Activated CD8-positive, alpha-beta memory T cell treated with anti-CD3 and anti-CD28 coated beads, Interleukin-2, amount 50 U/mL, for 1 hour (primary cell): Measurements from ENCODE around the gene CFAP45.
"Not testable (repeated sequence)": the region's sequence is repeated elsewhere in the genome, so short reads cannot be mapped to it uniquely, and the experiment has no call there.

ENCODE experiments used
- DNase-seq: peaks from one replicate; pipeline ENCODE4 v3.0.0-alpha.2; 2020; ENCODE audit errors: extremely low read depth

CFAP45 gene

DNA sequence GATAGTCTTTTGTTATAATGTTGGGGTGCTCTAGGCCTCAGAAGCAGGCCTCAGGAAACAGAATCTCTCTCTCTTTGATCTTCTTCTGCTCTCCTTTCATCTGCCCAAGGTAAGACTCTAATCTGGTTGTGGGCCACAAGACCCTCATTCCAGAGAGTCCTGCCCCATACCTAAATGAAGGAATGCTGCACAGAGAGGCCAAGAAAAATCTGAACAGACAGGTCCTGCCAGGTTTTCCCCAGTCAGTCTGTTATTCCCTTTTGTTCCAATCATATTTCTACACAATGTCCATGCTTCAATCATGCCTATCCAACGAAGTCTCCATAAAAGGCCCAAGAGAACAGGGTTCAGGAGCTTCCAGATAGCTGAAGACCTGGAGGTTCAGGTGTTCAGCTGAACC, 7.0 kb upstream of the CFAP45 start:
- DNase-seq: no peak

DNA sequence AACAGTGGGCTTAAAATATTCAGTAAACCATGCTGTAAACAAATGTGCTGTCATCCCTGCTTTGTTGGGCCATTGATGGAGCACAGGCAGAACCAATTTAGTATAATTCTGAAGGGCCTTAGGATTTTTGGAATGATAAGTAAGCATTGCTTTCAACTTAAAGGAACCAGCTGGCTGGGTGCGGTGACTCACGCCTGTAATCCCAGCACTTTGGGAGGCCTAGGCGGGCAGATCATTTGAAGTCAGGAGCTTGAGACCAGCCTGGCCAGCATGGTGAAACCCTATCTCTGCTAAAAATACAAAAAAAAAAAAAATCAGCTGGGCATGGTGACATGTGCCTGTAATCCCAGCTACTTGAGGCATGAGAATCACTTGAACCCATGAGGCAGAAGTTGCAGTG, 4.1 kb upstream of the CFAP45 start:
- DNase-seq: not testable (repeated sequence)

DNA sequence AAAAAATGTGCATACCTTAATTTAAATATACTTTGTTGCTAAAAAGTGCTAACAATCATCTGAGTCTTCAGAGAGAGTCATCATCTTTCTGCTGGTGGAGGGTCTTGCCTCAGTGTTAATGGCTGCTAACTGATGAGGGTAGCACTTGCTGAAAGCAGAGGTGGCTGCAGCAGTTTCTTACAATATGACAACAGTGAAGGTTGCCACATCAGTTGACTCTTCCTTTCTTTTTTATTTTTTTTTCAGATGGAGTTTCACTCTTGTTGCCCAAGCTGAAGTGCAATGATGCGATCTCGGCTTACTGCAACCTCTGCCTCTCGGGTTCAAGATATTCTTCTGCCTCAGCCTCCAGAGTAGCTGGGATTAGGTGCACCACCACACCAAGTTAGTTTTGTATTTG, 2.6 kb upstream of the CFAP45 start:
- no peak for DNase-seq

DNA sequence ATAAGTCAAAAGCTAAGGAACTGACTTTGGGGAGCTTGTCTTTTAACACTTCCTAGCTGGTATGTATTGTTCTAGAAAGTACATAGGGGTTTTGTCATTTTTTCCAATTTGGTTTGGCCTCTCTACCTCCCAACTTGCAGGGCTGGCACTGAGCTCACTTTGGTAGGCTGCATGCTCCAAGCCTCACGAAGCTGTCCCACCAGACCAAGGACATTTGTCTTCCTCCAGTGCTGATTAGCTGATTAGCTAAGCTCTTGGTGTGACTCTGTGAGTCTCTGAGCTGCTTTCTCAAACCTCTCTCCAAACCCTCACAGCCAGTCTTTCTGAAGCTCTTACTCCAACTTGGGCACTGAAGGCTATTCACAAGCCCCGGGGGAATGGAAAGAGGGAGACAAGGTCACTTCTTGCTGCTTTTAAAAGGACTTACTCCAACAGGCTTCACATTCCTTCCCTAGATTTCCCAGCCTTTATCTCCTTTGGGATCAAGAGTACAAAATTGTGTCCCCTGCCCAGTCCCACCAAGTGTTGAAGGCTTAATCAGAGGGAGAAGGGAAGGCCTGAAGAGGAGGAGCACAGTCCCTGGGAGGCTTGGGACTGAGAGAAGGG, 893 bp upstream of the CFAP45 start:
- DNase-seq: no peak

DNA sequence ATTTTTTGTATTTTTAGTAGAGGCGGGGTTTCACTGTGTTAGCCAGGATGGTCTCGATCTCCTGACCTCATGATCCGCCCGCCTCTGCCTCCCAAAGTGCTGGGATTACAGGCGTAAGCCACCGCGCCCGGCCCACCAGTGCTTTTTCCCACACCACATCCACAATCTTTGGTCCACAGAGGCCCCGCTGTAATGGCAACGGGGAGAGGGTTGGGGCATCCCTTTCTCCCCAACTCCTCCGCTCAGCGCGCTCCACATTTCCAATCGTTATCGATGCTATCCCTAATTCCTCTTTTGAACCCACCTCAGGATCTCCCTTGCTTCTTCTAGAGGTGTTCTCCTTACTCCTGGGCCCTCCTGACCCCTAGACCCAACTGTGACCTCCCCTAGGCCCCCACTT, 331 bp downstream of the CFAP45 start:
- not testable (repeated sequence) for DNase-seq

DNA sequence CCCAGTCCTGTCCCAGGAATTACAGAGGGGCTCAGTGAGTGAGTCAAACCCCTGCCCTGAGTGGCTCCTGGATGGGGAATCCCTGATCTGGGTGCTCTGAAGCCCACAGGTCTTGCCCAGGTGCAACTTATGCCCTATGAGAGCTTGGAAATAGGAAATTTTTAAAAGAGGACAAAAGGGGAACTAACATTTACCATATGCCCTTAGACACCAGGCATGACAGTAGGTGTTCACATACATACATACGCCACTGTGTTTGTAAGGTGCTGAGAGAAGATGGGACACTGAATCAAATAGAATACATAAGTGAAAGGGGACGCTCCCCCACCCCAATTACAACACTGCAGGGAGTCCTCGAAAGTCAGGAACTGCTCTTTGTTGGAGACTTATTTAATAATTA, 1.4 kb downstream of the CFAP45 start:
- no peak for DNase-seq

DNA sequence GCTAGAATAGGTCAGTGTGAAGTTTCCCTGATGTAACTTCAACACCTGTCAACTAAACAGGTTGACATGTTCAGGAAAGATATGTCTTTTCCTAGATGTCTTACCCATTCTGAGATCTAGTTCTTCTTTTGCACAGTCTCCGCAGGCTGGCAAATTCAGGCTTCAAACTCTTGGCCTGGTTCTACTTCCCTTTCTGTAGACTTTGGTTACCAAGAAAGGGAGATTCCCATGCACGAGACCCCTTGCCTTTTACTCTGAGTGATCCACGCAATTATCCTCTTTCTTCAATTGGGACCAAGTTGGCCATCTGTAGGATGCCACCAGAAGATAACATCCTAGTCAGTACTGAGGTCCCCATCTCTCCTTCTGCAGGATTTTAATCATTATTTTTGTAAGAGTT, 2.0 kb downstream of the CFAP45 start:
- no peak for DNase-seq

DNA sequence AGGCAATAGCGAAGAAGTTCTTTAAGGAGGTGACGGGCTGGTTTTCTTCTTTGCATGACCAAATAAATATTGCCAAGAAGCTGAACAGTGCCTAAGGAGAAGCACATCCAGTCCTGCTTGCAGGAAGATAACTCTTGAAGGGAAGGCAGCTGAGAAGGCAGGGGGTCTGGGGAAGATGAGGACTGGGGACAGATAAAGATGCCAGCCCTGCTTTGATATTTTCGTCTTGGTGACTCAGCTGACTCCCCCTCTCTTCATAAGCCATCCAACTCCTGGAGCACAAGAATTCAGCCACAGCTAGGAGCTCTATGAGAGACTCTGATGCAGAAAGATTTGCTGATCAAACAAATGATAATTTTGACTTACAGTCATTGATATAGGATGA, 3.4 kb downstream of the CFAP45 start:
- DNase-seq: no peak

DNA sequence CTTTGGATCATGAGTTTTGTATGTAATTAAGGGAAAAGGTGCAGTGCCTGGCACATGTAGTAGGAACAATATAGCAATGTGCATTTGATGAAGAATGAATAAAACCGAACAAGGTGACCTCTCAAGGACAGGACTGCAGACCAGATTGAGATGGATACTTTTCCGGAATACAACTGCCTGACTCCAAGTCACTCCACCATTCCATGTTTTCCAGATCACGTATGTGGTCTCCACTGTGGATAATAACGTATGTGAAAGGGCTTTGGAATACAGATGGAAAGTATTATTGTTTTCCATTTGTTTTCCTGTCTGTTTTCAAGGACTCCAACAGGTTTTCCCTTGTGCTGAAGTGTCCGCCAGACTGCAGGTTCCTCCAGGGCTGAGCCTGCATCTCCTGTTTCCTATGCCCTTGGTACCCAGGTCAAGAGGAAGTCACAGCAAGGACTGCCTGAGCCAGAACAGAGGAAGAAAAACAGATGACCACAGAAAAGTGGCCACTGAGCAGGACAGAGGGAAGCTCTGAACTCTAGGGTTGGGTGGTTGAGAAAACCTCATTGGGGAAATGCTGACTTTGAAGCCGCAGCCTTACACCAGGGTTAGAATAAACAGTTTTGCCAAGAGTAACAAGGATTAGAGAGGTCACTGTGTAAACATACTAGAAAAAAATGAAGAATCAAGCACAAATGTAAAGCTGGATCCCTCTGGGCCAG, 4.0 kb downstream of the CFAP45 start:
- no peak for DNase-seq

DNA sequence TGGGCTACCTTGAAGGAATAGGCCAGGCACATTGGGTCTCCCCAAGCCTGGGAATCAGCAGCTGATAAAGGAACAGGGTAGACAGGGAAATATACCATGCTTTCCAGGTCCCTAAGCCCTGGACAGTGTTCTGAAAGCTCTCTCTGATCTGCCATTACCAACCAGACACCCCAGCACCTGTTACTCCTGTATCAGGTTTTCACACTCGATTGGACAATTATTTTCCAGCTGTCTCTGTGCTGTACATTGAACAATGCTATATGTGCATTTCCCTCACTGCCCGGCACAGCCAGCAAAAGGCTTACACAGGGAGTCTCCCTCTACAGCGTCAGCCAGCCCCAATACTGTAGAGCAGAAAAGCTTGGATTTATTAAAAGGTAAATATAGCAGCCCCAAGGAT, 4.7 kb downstream of the CFAP45 start:
- no peak for DNase-seq

DNA sequence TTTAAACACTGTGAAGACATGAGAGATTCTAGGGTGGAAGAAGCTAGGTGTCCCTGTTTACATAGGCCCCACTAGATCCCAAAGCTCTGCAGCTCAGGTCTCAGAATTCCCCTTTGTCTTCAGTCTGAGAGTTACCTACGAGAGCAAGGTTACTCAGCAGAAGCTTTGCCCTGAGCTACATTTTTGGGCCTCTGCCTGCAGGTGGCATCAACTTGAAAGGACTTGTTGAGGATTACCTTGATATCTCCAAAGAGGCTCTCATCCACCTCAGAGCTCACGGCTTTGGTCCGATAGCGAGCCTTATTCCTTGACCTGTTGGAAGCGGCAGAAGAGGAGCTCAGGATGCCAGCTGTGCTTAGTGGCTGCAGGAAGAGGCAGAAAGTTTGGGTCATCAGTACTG, 7.0 kb downstream of the CFAP45 start:
- DNase-seq: no peak

DNA sequence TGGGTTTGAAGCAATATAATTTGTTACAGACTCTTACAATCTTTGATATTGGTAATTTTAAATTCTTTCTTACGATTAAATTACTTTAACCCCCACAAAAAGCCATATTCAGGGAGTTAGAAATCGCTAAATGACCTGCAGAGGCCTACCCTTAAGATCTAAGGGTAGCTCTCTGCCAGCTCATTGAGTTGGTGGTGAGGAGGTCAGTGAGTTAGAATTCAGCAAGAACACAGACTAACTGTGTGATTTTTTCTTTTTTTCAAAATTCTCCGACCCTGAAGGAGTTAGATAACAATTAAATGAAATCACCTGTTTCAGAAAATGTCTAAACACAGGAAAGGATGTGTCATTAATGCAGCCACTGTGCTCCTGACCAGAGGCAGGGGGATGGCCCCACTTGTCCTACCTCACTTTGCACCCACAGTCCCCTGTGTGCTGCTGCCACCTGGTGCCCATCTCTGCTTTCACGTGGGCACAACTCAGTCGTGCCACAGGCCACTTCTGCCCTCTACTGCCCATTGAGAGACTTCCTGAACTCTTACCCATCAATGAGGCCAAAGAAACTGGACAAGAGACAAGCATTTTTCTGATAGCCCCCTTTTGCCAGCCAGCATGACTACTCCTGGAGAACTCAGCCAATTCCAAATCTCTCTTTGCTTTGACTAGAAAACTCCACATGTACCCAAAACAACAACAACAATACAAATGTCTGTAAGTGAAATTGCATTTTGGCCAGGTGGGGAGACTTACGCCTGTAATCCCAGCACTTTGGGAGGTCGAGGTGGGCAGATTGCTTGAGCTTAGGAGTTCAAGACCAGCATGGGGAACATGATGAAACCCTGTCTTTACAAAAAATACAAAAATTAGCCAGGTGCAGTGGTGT, 8.4 kb downstream of the CFAP45 start:
- peak; percentile 45 for DNase-seq

DNA sequence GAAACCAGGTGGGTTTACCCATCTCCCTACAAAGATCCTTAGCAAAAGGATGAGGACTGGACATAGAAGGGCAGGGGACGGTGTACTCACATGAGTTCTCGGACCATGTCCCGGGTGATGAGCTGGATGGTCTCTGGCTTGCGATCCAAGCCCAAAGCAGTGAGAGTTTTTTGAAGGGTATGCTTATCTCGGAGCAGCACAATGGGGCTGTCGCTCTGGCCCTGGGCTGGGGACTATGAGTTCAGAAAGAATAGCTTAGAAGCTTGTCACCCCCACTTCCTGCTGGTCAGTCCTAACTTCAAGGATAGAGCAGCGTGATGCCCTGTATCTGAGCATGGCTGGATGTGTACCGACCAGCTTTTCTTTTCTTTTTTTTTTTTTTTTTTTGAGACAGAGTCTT, 9.6 kb downstream of the CFAP45 start:
- no peak for DNase-seq

DNA sequence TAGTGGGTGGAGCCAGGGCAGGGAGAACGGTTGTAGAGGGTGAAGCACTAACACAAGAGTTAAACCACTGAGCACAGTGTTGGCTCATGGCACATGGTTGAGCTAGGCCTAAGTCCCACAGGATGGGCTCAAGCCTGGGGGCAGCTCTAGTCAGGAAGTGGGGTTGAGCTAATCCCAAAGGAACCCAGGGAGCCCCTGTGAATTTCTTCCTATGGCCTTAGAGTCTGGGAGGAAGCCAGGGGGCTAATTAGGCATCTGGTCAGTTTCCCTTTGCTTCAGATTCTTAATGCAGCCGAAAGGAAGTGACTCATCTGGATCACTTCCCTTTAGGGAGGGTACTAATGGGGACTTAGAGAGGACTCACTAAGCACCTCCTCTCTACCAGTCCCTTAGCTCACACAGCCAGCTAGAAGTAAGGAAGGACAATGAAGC, 10.1 kb downstream of the CFAP45 start:
- DNase-seq: no peak

DNA sequence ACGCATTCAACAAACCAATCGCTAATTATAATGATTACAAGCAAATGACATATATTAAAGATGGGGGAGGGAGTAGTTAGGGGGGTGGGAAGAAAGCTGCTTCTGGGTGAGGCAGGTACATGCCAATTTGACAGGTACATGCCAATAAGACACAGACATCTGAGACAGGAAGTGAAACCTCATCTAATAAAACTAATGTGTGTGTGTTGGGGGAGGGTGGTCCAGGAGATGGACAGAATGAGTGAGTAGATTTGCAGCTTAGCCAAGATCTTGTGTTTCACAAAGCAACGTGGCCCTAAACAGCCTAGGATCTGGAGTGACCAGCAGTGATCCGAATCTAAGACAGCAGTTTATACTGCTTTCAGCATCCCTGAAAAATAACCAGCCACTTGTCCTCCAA, 10.8 kb downstream of the CFAP45 start:
- no peak for DNase-seq

DNA sequence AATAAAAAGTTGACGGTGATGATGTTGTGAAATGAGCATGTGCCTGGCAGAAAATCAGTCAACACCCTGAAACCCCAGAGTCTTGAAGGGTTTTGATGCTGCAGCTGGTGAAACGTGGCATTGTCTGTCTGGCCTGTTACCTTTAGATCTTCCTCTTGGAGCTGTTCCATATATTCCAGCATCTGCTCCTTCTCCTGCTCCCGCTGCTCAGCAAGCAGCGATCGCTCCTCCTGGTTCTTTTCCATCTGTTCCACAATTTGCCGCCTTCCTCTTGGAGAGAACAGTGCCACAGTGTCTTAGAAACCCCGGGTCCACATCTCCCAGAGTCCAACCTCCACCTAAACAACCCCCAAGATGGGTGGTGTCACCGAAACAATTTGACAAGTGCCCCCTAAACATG, 15.7 kb downstream of the CFAP45 start:
- no peak for DNase-seq

DNA sequence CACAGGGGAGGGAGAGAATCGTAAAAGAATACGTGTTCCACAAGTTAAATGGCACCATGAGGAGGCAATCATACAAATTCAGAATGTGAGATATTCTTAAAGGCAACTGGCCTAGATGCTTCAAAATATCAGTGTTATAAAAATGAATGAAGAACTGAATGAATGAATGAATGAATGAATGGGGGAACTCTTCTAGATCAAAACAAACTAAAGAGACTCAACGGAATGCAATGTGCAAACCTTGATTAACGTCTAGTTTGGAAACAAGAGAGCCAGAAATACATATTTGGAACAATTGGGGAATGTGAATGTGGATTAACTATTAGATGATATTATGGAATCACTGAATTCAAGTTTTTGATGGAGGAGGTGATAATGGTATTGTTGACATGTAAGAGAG, 16.8 kb downstream of the CFAP45 start:
- DNase-seq: no peak

DNA sequence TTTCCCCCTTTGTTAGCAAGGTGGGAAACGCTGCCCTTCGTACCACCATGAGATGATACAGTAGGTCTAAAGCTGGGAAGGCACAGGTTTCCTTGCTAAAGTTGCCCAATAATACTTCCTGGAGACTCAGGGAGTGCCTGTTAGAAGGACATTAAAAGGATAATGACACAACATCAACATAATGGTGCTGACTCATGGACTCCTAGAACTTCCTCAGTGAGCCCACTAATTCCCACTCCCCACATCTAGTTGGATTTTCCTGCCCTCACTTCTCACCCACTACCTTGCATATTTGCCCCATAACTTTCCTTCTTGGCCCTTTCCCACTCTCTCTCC, 17.5 kb downstream of the CFAP45 start:
- no peak for DNase-seq

DNA sequence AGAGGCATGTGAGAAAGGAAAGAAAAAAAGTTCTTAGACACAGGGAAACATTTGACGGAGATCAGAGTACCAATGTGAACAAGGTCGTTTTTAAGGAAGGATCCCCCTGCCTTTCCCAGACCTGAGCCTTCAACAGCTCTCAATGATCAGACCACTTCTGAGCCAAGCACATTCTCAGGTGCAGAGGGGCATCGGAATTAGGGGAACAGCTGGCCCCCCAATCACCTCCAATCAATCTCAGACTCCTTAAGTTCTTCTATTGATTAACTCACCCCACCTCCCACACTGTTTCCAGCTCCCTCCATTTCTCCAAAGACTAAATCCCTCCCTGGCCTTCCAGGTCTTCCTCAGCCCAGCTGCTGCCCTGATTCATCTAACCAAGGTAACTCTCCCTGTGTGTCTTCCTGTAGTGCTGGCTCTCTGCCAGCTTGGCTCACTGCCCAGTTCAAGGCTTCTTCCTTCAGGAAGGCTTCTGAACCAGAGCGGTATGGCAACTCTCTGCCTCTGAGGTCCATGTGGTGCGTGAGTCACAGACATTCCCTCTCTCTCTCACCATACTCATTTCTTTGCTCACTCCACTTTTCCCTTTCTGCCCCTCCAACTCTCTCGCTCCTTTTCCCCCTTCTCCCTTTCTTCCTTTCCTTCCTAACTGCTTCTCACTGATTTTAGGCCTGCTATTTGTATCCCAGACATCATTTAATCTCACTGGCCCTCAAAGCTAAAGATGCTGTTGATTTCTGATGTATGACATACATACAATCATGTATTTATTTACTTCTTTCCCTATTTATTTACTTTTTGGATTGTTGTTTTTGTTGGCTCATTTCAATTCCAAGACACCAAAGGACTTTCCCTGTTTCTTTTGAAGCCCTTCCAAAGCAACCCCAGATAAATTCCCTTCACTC, 18.1 kb downstream of the CFAP45 start:
- DNase-seq: no peak

DNA sequence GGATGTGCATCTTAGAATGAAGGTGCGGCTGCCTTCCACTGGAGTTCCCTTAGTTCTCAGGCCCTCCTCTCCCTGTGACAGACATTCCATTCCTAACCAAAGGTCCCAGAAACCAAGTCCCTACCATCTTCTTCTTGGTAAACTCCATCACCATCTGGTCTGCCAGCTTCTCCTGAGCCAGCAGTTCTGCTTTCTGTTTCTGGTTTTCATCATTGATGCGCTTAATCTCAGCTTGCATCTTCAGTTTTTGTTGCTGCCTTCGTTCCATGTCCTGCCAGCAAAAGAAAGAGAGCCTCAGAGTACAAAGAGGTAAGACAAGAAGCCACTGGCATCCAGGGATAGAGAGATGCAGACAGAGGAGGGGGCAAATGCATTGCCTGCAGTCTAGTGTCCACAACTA, 19.5 kb downstream of the CFAP45 start:
- DNase-seq: no peak

DNA sequence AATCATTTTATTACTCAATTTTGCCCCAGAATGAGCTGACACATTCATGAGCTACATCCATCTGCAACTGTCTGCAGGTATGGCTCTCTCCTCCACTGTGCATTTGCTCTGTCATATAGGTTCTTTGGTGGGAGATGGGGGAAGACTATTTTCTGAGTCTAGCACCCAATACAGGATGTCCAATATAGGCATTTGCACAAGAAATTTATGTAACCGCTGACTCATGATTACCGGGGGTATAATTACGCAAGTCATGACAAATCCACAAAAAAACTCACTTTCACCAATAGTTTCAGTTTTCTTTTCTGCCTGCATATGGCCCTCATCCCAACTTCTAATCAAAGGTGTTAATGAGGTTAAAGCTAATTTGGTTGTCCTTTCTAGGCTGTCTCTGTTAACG, 20.0 kb downstream of the CFAP45 start:
- no peak for DNase-seq

DNA sequence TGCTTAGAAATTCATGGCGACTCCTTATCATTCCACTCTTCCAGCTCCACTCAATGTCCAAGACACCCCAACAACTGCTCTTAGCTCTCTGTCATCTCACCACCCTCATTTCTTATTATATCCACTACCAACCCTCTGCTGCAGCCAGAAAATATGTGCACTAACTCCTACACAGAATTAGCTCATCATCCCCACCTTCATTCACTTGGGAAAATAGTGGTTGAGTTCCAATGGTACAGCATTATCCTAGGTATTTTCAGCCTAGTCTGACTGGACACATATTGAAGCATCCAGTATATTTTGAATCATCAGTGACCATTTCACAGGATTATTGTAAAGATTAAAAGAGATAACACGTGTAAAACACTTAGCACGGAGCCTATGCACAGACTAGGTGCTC, 20.8 kb downstream of the CFAP45 start:
- DNase-seq: no peak
